GM19240 (cell line): ENCODE measurements around the gene TRIM52.

ENCODE experiments used
- DNase-seq: peaks from one replicate; pipeline ENCODE4 v3.0.0; 2011; ENCODE audit warnings: low spot score; ENCODE audit not compliant: insufficient read length

TRIM52 gene

GRCh38 chr5:181233801-181234454 is 27.0 kb downstream of the TRIM52 start:
- no peak for DNase-seq

GRCh38 chr5:181233088-181233800 is 27.7 kb downstream of the TRIM52 start:
- no peak for DNase-seq

- no peak for DNase-seq
Measured at GRCh38 chr5:181232593-181232992, 28.4 kb downstream of the TRIM52 start.

- no peak for DNase-seq
Measured at GRCh38 chr5:181231432-181231831, 29.5 kb downstream of the TRIM52 start.

- no peak for DNase-seq
Measured at GRCh38 chr5:181230551-181230950, 30.4 kb downstream of the TRIM52 start.

- DNase-seq, result no peak
Measured at GRCh38 chr5:181229996-181230395, 30.9 kb downstream of the TRIM52 start.

- no peak for DNase-seq
Measured at GRCh38 chr5:181224390-181225229, 36.3 kb downstream of the TRIM52 start.

GRCh38 chr5:181223729-181224389 is 37.1 kb downstream of the TRIM52 start:
- no peak for DNase-seq

GRCh38 chr5:181223058-181223728 is 37.8 kb downstream of the TRIM52 start, which contains the start of gene TRIM41:
TRIM41 (plus strand) TSS chr5:181223281; CDS start chr5:181224000, 719 bp downstream.
- DNase-seq, result peak; percentile 59

- no peak for DNase-seq
Measured at GRCh38 chr5:181222630-181223057, 38.3 kb downstream of the TRIM52 start.

GRCh38 chr5:181221792-181222629 is 38.9 kb downstream of the TRIM52 start:
- DNase-seq, result no peak

- DNase-seq, result no peak
Measured at GRCh38 chr5:181221105-181221791, 39.7 kb downstream of the TRIM52 start.

- no peak for DNase-seq
Measured at GRCh38 chr5:181220178-181220515, 40.8 kb downstream of the TRIM52 start.

GRCh38 chr5:181219262-181220177 is 41.4 kb downstream of the TRIM52 start:
- no peak for DNase-seq

- no peak for DNase-seq
Measured at GRCh38 chr5:181218795-181219124, 42.2 kb downstream of the TRIM52 start.

GRCh38 chr5:181217803-181218062 is 43.2 kb downstream of the TRIM52 start:
- DNase-seq, result no peak

GRCh38 chr5:181217111-181217802 is 43.7 kb downstream of the TRIM52 start:
- no peak for DNase-seq
